GM23338 (cell line): ENCODE results near the gene CACNA2D1. TPM values are rescaled to one million over a fixed set of nuclear protein-coding genes. Genes with fewer than 3 reads are reported as not detected.
A peak's percentile ranks its signal among the peaks of the same experiment; 100 is the strongest.

ENCODE experiments used
- ATAC-seq: fragments of 200-7000 bp; cut with Tn5 transposase; 3 replicates; pipeline ENCODE4 v1.9.1; 2020
- DNase-seq: peaks from one replicate; pipeline ENCODE4 v3.0.0-alpha.2; 2015; ENCODE audit warnings: low spot score
- H2AFZ ChIP-seq: fragments of 200-600 bp; sonication (generic); 2 replicates; pipeline ENCODE4 v1.8.0; 2016; ENCODE audit warnings: antibody characterized with exemption, mild to moderate bottlenecking, moderate library complexity
- H3F3A ChIP-seq: fragments of 200-600 bp; sonication (generic); replicated peaks from 2 replicates; pipeline ENCODE4 v1.8.0; 2017; ENCODE audit warnings: antibody characterized with exemption, mixed run types, low read depth
- H3K27ac ChIP-seq: fragments of 200-600 bp; sonication (generic); 2 replicates; pipeline ENCODE4 v1.6.1; 2016; ENCODE audit warnings: low read depth
- H3K27me3 ChIP-seq: fragments of 200-600 bp; sonication (generic); 2 replicates; pipeline ENCODE4 v1.8.0; 2016; ENCODE audit warnings: mild to moderate bottlenecking, mixed run types, moderate library complexity; ENCODE audit not compliant: insufficient read depth
- H3K36me3 ChIP-seq: fragments of 200-600 bp; sonication (generic); 2 replicates; pipeline ENCODE4 v1.8.0; 2016; ENCODE audit warnings: mild to moderate bottlenecking; ENCODE audit not compliant: insufficient read depth
- H3K4me1 ChIP-seq: fragments of 200-600 bp; sonication (generic); 2 replicates; pipeline ENCODE4 v1.8.0; 2016; ENCODE audit warnings: mild to moderate bottlenecking, moderate library complexity; ENCODE audit not compliant: insufficient read depth
- H3K4me2 ChIP-seq: fragments of 200-600 bp; sonication (generic); 2 replicates; pipeline ENCODE4 v1.7.1; 2017; ENCODE audit warnings: mixed run types
- H3K4me3 ChIP-seq: fragments of 200-600 bp; sonication (generic); 2 replicates; pipeline ENCODE4 v1.6.1; 2016; ENCODE audit warnings: mixed run types
- H3K79me2 ChIP-seq: fragments of 200-600 bp; sonication (generic); replicated peaks from 2 replicates; pipeline ENCODE4 v1.8.0; 2017; ENCODE audit warnings: mild to moderate bottlenecking; ENCODE audit not compliant: insufficient read depth
- H3K9me2 ChIP-seq: fragments of 200-600 bp; sonication (generic); 2 replicates; pipeline ENCODE4 v1.8.0; 2017; ENCODE audit not compliant: insufficient read depth
- H4K20me1 ChIP-seq: fragments of 200-600 bp; sonication (generic); replicated peaks from 2 replicates; pipeline ENCODE4 v1.8.0; 2017; ENCODE audit warnings: mild to moderate bottlenecking; ENCODE audit not compliant: insufficient read depth
- H3K27ac Mint-ChIP-seq: 2 replicates; pipeline ENCODE4 v1.8.0; 2020; ENCODE audit warnings: inconsistent platforms, mild to moderate bottlenecking, moderate library complexity, mixed read lengths
- H3K27me3 Mint-ChIP-seq: 3 replicates; pipeline ENCODE4 v1.8.0; 2022; ENCODE audit warnings: low read depth, mild to moderate bottlenecking, moderate library complexity, mixed read lengths, inconsistent platforms; ENCODE audit not compliant: insufficient read depth, poor library complexity
- H3K36me3 Mint-ChIP-seq: 3 replicates; pipeline ENCODE4 v1.8.0; 2021; ENCODE audit warnings: low read depth, mild to moderate bottlenecking, inconsistent platforms, moderate library complexity, mixed read lengths
- H3K4me1 Mint-ChIP-seq: 3 replicates; pipeline ENCODE4 v1.8.0; 2020; ENCODE audit warnings: mild to moderate bottlenecking, inconsistent platforms, mixed read lengths
- H3K4me3 Mint-ChIP-seq: 3 replicates; pipeline ENCODE4 v1.8.0; 2021; ENCODE audit warnings: moderate library complexity, mild to moderate bottlenecking, inconsistent platforms, mixed read lengths
- H3K9me3 Mint-ChIP-seq: 3 replicates; pipeline ENCODE4 v1.8.0; 2020; ENCODE audit warnings: moderate library complexity, mild to moderate bottlenecking, inconsistent platforms, mixed read lengths
- CREB1 ChIP-seq: fragments of 250-450 bp; sonication (Bioruptor Pico); IDR thresholded peaks from 2 replicates; pipeline ENCODE4 v1.5.0; 2020; ENCODE audit warnings: low read depth, mild to moderate bottlenecking, moderate library complexity
- EZH2 ChIP-seq: fragments of 200-600 bp; sonication (generic); IDR thresholded peaks from one replicate; pipeline ENCODE4 v1.8.0; 2017; ENCODE audit warnings: antibody characterized with exemption, mild to moderate bottlenecking, low read depth; ENCODE audit not compliant: unreplicated experiment
- EZH2phosphoT487 ChIP-seq: fragments of 200-600 bp; sonication (generic); IDR thresholded peaks from one replicate; pipeline ENCODE4 v1.8.1; 2018; ENCODE audit warnings: antibody characterized with exemption; ENCODE audit not compliant: unreplicated experiment
- JUNB ChIP-seq: IDR thresholded peaks from one replicate; pipeline ENCODE4 v1.6.1; 2016; ENCODE audit warnings: antibody characterized with exemption; ENCODE audit not compliant: unreplicated experiment
- NANOG ChIP-seq: IDR thresholded peaks from 2 replicates; pipeline ENCODE4 v1.6.1; 2016; ENCODE audit warnings: antibody characterized with exemption, borderline replicate concordance
- POLR2AphosphoS5 ChIP-seq: IDR thresholded peaks from 2 replicates; pipeline ENCODE4 v1.6.1; 2016; ENCODE audit warnings: antibody characterized with exemption, low read depth
- STAT1 ChIP-seq: IDR thresholded peaks from one replicate; pipeline ENCODE4 v1.6.1; 2016; ENCODE audit warnings: antibody characterized with exemption; ENCODE audit not compliant: unreplicated experiment
- ZNF114 ChIP-seq: fragments of 250-450 bp; sonication (Bioruptor Pico); IDR thresholded peaks from 2 replicates; pipeline ENCODE4 v1.5.0; 2020; ENCODE audit warnings: mild to moderate bottlenecking, moderate library complexity
- ZNF331 ChIP-seq: fragments of 250-450 bp; sonication (Bioruptor Pico); IDR thresholded peaks from 2 replicates; pipeline ENCODE4 v1.5.0; 2020; ENCODE audit warnings: low read depth, mild to moderate bottlenecking, moderate library complexity
- polyA plus RNA-seq: library from polyadenylated mRNA; unstranded; fragments of >200 nt; fragmentation: Nextera tagmentation; extraction: Ambion mirVana; gene quantifications from 2 replicates; pipeline ENCODE4 v1.2.1, GENCODE V29; 2016
- total RNA-seq: library from RNA; depleted of rRNA; stranded (reverse); fragments of >200 nt; shearing (Covaris generic); gene quantifications from 2 replicates; pipeline ENCODE4 v1.2.3, GENCODE V29; 2014
- TF ChIP-seq, protein P1 (sequence below): IDR thresholded peaks from 2 replicates; pipeline ENCODE4 v1.6.1; 2016; ENCODE audit warnings: antibody characterized with exemption
- TF ChIP-seq, protein P2 (sequence below), 2 experiments: fragments of 200-600 bp in 1 of 2; sonication (generic) in 1 of 2; conservative IDR thresholded peaks; 2 replicates each; pipeline versions ENCODE4 v1.5.1 to v1.6.1; 2016 to 2017; ENCODE audit warnings: antibody characterized with exemption in 2 of 2, low read depth in 2 of 2, mild to moderate bottlenecking in 2 of 2, moderate library complexity in 1 of 2
- TF ChIP-seq, protein P3 (sequence below): fragments of 250-450 bp; sonication (Bioruptor Pico); IDR thresholded peaks from 2 replicates; pipeline ENCODE4 v1.5.0; 2020; ENCODE audit warnings: mild to moderate bottlenecking, moderate library complexity

Gene CACNA2D1
- total and polyA plus RNA-seq, 2 experiments from 2014 or later: 7.0 to 20.4 TPM

DNA sequence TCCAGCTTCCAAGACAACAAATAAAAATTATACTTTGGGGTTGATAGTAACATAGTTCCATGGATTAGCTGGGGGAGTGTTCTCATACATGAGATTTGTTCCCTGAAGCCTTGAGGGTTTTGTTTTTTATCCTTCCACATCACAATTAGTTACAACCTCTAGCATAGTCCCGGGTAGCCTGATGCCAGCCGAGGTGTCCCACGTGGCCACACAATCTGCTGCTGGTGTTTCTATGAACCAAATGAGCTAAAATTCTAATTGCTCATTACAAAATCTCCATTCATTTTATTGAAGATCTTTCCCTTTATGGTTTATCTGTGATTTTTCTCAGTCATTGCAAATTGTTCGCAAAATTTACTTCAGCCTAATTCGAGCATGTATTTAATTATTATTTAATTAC, 84.7 kb downstream of the CACNA2D1 start:
- TF ChIP-seq STAT1: no peak
- no peak for TF ChIP-seq CREB1 (CRISPR knock-in tag)
- no peak for TF ChIP-seq JUNB
- TF ChIP-seq NANOG: no peak
- no peak for TF ChIP-seq ZNF331 (CRISPR knock-in tag)
- Histone ChIP-seq H3K4me2 (no peak overlapping the region), H3K36me3 (no peaks in the 10 kb centered on the region), H3K27ac (no peak overlapping the region), H3K27me3 (no peaks in the 10 kb centered on the region), H3K9me2 (no peaks in the 10 kb centered on the region), H3F3A (no peaks in the 10 kb centered on the region), H2AFZ (no peak overlapping the region), H3K79me2 (no peaks in the 10 kb centered on the region), H4K20me1 (no peaks in the 10 kb centered on the region), H3K4me3 (no peak overlapping the region), H3K4me1 (peaks cover 5% of the 10 kb centered on the region; the same call in 1 of the 2 replicates)
- Mint-ChIP-seq H3K36me3 (no peaks in the 10 kb centered on the region), H3K4me3 (no peak overlapping the region), H3K27me3 (peaks cover 2% of the 10 kb centered on the region), H3K9me3 (no peaks in the 10 kb centered on the region), H3K27ac (no peak overlapping the region), H3K4me1 (peaks cover 23% of the 10 kb centered on the region)
- DNase-seq (no peak), ATAC-seq (no peak)

DNA sequence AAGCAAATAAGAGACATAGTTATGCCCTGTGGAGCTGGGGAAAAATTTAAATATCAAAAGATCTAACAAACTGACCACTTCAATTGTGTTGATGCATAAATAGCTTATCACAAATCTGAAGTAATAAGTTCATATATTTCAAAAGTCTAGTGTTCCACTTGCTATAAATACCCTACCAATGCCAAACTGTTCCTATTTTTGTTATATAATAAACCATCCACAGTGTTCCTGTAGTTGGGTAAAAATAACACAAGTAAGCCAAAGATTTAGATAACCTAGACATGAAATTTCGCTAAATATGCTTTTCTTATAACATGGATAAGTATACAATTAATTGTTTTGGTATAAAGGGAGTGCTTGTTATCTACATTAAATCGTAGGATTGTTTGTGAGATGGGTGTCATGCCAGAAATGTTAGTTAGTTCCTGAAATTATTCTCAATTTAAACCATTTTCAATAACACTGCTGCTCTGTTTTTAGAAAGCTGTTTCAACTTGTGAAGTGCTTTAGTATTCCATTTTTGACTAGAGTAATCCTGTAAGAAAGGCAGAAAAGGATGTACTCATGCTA, 85.5 kb downstream of the CACNA2D1 start:
- Histone ChIP-seq H3F3A (no peaks in the 10 kb centered on the region), H3K9me2 (no peaks in the 10 kb centered on the region), H3K4me2 (no peak overlapping the region), H4K20me1 (no peaks in the 10 kb centered on the region), H3K4me3 (no peak overlapping the region), H3K4me1 (peaks cover 5% of the 10 kb centered on the region; the same call in 1 of the 2 replicates), H3K27ac (no peak overlapping the region), H3K36me3 (no peaks in the 10 kb centered on the region), H3K27me3 (no peaks in the 10 kb centered on the region), H2AFZ (no peak overlapping the region), H3K79me2 (no peaks in the 10 kb centered on the region)
- Mint-ChIP-seq H3K4me3 (no peak overlapping the region), H3K36me3 (no peaks in the 10 kb centered on the region), H3K9me3 (no peaks in the 10 kb centered on the region), H3K27ac (peak overlapping the region; percentile 22; the same call in 1 of the 2 replicates), H3K4me1 (peaks cover 23% of the 10 kb centered on the region), H3K27me3 (peaks cover 2% of the 10 kb centered on the region)
- DNase-seq (no peak), ATAC-seq (no peak)
- TF ChIP-seq STAT1: no peak
- TF ChIP-seq CREB1 (CRISPR knock-in tag): no peak
- TF ChIP-seq POLR2AphosphoS5: no peak
- TF ChIP-seq, protein P1, sequence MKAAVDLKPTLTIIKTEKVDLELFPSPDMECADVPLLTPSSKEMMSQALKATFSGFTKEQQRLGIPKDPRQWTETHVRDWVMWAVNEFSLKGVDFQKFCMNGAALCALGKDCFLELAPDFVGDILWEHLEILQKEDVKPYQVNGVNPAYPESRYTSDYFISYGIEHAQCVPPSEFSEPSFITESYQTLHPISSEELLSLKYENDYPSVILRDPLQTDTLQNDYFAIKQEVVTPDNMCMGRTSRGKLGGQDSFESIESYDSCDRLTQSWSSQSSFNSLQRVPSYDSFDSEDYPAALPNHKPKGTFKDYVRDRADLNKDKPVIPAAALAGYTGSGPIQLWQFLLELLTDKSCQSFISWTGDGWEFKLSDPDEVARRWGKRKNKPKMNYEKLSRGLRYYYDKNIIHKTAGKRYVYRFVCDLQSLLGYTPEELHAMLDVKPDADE: no peak
- no peak for TF ChIP-seq EZH2phosphoT487
- TF ChIP-seq ZNF331 (CRISPR knock-in tag): no peak
- no peak for TF ChIP-seq EZH2
- no peak for TF ChIP-seq NANOG
- TF ChIP-seq, protein P2, sequence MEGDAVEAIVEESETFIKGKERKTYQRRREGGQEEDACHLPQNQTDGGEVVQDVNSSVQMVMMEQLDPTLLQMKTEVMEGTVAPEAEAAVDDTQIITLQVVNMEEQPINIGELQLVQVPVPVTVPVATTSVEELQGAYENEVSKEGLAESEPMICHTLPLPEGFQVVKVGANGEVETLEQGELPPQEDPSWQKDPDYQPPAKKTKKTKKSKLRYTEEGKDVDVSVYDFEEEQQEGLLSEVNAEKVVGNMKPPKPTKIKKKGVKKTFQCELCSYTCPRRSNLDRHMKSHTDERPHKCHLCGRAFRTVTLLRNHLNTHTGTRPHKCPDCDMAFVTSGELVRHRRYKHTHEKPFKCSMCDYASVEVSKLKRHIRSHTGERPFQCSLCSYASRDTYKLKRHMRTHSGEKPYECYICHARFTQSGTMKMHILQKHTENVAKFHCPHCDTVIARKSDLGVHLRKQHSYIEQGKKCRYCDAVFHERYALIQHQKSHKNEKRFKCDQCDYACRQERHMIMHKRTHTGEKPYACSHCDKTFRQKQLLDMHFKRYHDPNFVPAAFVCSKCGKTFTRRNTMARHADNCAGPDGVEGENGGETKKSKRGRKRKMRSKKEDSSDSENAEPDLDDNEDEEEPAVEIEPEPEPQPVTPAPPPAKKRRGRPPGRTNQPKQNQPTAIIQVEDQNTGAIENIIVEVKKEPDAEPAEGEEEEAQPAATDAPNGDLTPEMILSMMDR (conservative IDR thresholded peaks at IDR 0.05; ENCODE audit: low read depth in 2 of 2): no peak
- no peak for TF ChIP-seq ZNF114 (CRISPR knock-in tag)
- TF ChIP-seq, protein P3, sequence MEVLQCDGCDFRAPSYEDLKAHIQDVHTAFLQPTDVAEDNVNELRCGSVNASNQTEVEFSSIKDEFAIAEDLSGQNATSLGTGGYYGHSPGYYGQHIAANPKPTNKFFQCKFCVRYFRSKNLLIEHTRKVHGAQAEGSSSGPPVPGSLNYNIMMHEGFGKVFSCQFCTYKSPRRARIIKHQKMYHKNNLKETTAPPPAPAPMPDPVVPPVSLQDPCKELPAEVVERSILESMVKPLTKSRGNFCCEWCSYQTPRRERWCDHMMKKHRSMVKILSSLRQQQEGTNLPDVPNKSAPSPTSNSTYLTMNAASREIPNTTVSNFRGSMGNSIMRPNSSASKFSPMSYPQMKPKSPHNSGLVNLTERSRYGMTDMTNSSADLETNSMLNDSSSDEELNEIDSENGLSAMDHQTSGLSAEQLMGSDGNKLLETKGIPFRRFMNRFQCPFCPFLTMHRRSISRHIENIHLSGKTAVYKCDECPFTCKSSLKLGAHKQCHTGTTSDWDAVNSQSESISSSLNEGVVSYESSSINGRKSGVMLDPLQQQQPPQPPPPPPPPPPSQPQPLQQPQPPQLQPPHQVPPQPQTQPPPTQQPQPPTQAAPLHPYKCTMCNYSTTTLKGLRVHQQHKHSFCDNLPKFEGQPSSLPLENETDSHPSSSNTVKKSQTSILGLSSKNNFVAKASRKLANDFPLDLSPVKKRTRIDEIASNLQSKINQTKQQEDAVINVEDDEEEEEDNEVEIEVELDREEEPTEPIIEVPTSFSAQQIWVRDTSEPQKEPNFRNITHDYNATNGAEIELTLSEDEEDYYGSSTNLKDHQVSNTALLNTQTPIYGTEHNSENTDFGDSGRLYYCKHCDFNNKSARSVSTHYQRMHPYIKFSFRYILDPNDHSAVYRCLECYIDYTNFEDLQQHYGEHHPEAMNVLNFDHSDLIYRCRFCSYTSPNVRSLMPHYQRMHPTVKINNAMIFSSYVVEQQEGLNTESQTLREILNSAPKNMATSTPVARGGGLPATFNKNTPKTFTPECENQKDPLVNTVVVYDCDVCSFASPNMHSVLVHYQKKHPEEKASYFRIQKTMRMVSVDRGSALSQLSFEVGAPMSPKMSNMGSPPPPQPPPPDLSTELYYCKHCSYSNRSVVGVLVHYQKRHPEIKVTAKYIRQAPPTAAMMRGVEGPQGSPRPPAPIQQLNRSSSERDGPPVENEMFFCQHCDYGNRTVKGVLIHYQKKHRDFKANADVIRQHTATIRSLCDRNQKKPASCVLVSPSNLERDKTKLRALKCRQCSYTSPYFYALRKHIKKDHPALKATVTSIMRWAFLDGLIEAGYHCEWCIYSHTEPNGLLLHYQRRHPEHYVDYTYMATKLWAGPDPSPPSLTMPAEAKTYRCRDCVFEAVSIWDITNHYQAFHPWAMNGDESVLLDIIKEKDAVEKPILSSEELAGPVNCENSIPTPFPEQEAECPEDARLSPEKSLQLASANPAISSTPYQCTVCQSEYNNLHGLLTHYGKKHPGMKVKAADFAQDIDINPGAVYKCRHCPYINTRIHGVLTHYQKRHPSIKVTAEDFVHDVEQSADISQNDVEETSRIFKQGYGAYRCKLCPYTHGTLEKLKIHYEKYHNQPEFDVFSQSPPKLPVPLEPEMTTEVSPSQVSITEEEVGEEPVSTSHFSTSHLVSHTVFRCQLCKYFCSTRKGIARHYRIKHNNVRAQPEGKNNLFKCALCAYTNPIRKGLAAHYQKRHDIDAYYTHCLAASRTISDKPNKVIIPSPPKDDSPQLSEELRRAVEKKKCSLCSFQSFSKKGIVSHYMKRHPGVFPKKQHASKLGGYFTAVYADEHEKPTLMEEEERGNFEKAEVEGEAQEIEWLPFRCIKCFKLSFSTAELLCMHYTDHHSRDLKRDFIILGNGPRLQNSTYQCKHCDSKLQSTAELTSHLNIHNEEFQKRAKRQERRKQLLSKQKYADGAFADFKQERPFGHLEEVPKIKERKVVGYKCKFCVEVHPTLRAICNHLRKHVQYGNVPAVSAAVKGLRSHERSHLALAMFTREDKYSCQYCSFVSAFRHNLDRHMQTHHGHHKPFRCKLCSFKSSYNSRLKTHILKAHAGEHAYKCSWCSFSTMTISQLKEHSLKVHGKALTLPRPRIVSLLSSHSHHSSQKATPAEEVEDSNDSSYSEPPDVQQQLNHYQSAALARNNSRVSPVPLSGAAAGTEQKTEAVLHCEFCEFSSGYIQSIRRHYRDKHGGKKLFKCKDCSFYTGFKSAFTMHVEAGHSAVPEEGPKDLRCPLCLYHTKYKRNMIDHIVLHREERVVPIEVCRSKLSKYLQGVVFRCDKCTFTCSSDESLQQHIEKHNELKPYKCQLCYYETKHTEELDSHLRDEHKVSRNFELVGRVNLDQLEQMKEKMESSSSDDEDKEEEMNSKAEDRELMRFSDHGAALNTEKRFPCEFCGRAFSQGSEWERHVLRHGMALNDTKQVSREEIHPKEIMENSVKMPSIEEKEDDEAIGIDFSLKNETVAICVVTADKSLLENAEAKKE (CRISPR knock-in tag): no peak
